Mesenchymal stem cell (in vitro differentiated cells and primary cell): ENCODE results near the gene CD52.
A peak's percentile ranks its signal among the peaks of the same experiment; 100 is the strongest.

ENCODE experiments used
- DNase-seq: peaks from one replicate; pipeline ENCODE4 v3.0.0-alpha.2; 2013
- H2AFZ ChIP-seq: one replicate; pipeline ENCODE4 v1.6.1; 2013; ENCODE audit warnings: low read depth, mild to moderate bottlenecking, control low read depth, inconsistent platforms, low read length, moderate library complexity
- H2AK5ac ChIP-seq: 2 replicates; pipeline ENCODE4 v1.6.1; 2013; ENCODE audit warnings: low read length, moderate library complexity, mild to moderate bottlenecking, inconsistent platforms; ENCODE audit not compliant: severe bottlenecking
- H2BK120ac ChIP-seq: one replicate; pipeline ENCODE4 v1.6.1; 2013; ENCODE audit warnings: low read depth, mild to moderate bottlenecking, inconsistent platforms, low read length, moderate library complexity
- H2BK12ac ChIP-seq, 2 experiments: one replicate each; pipeline ENCODE4 v1.6.1; 2013; ENCODE audit warnings: inconsistent platforms in 2 of 2, low read length in 2 of 2, mild to moderate bottlenecking in 2 of 2, moderate library complexity in 2 of 2, control low read depth in 1 of 2
- H2BK15ac ChIP-seq: one replicate; pipeline ENCODE4 v1.6.1; 2013; ENCODE audit warnings: mild to moderate bottlenecking, low read depth, inconsistent platforms; ENCODE audit not compliant: poor library complexity, severe bottlenecking
- H2BK5ac ChIP-seq: 2 replicates; pipeline ENCODE4 v1.6.1; 2013; ENCODE audit warnings: low read depth, mild to moderate bottlenecking, low read length, control low read depth, inconsistent platforms; ENCODE audit not compliant: poor library complexity, severe bottlenecking
- H3K14ac ChIP-seq, 2 experiments: one replicate each; pipeline ENCODE4 v1.6.1; 2013; ENCODE audit warnings: inconsistent platforms in 2 of 2, low read length in 2 of 2, control low read depth in 1 of 2, mild to moderate bottlenecking in 1 of 2, moderate library complexity in 1 of 2
- H3K18ac ChIP-seq, 2 experiments: one replicate each; pipeline ENCODE4 v1.6.1; 2013; ENCODE audit warnings: inconsistent platforms in 2 of 2, low read length in 2 of 2, control low read depth in 1 of 2, low read depth in 1 of 2, mild to moderate bottlenecking in 1 of 2
- H3K23ac ChIP-seq, 2 experiments: one replicate each; pipeline ENCODE4 v1.6.1; 2013; ENCODE audit warnings: inconsistent platforms in 2 of 2, low read length in 2 of 2, mild to moderate bottlenecking in 2 of 2, moderate library complexity in 2 of 2, control low read depth in 1 of 2
- H3K27ac ChIP-seq: 2 replicates; pipeline ENCODE4 v1.5.1; 2013; ENCODE audit warnings: mild to moderate bottlenecking, moderate library complexity, low read length, control low read depth, inconsistent platforms; ENCODE audit not compliant: poor library complexity, severe bottlenecking
- H3K27me3 ChIP-seq, 2 experiments: 2 replicates each; pipeline versions ENCODE4 v1.6.1 to v1.7.0; 2013; ENCODE audit warnings: low read length in 2 of 2, mild to moderate bottlenecking in 2 of 2, moderate library complexity in 2 of 2, control low read depth in 1 of 2, inconsistent platforms in 1 of 2; ENCODE audit not compliant: control insufficient read depth in 1 of 2, insufficient read depth in 1 of 2
- H3K36me3 ChIP-seq, 2 experiments: 2 replicates each; pipeline versions ENCODE4 v1.6.1 to v1.7.0; 2013; ENCODE audit warnings: low read length in 2 of 2, control low read depth in 1 of 2, inconsistent platforms in 1 of 2, low read depth in 1 of 2, mild to moderate bottlenecking in 1 of 2; ENCODE audit not compliant: insufficient read depth in 2 of 2, control insufficient read depth in 1 of 2
- H3K4ac ChIP-seq, 2 experiments: one replicate each; pipeline ENCODE4 v1.6.1; 2013; ENCODE audit warnings: inconsistent platforms in 2 of 2, low read length in 2 of 2, mild to moderate bottlenecking in 2 of 2, moderate library complexity in 2 of 2, control low read depth in 1 of 2, low read depth in 1 of 2
- H3K4me1 ChIP-seq: 2 replicates; pipeline ENCODE4 v1.6.1; 2013; ENCODE audit warnings: low read depth, low read length, control low read depth; ENCODE audit not compliant: control insufficient read depth, insufficient read depth
- H3K4me2 ChIP-seq: 2 replicates; pipeline ENCODE4 v1.6.1; 2013; ENCODE audit warnings: low read length, mild to moderate bottlenecking, inconsistent platforms; ENCODE audit not compliant: poor library complexity, severe bottlenecking
- H3K4me3 ChIP-seq, 2 experiments: 2 replicates each; pipeline versions ENCODE4 v1.5.1 to v1.7.0; 2013; ENCODE audit warnings: low read length in 2 of 2, mild to moderate bottlenecking in 2 of 2, control low read depth in 1 of 2, low read depth in 1 of 2; ENCODE audit not compliant: insufficient read depth in 1 of 2
- H3K79me1 ChIP-seq: replicated peaks from 2 replicates; pipeline ENCODE4 v1.6.1; 2013; ENCODE audit warnings: mild to moderate bottlenecking, control low read depth, low read length, inconsistent platforms; ENCODE audit not compliant: poor library complexity, severe bottlenecking
- H3K9ac ChIP-seq: 2 replicates; pipeline ENCODE4 v1.7.0; 2013; ENCODE audit warnings: mild to moderate bottlenecking, low read length, moderate library complexity
- H3K9me3 ChIP-seq: 2 replicates; pipeline ENCODE4 v1.7.0; 2013; ENCODE audit warnings: mild to moderate bottlenecking, low read length; ENCODE audit not compliant: control insufficient read depth
- H4K8ac ChIP-seq: one replicate; pipeline ENCODE4 v1.6.1; 2013; ENCODE audit warnings: inconsistent platforms, mild to moderate bottlenecking, low read length, moderate library complexity
- H4K91ac ChIP-seq: one replicate; pipeline ENCODE4 v1.6.1; 2013; ENCODE audit warnings: mild to moderate bottlenecking, low read length, inconsistent platforms
- WGBS: methylation state at CpG from one replicate; pipeline ENCODE4 v1.1.7; 2013; ENCODE audit warnings: mixed read lengths; 5-methylcytosine and 5-hydroxymethylcytosine counted together

CD52 gene

DNA sequence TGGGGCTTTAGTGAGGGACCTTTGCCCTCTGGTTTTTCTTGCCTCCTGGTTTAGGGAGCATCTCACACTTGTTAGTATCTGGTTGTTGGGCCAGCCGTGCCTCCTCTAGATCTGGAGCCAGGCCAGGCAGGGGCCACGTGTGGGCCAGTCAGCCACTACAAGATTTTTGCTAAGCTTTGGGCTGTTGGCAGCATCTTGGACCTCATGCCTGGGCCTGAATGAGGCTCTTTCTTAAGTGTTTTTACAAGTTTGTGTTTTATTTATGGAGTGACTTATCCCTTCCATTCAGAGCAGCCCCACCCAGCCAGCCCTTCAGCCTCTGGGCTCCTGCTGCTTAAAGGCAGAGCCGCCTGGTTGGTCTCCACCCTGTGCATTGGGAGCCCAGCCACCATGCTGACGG, 39.5 kb upstream of the CD52 start:
- H3K27me3 ChIP-seq: no peaks in the 10 kb centered on the region
- no peak overlapping the region for H2BK5ac ChIP-seq
- no peaks in the 10 kb centered on the region for H3K9me3 ChIP-seq
- peak; percentile 83 for DNase-seq
- peaks cover 28 to 34% of the 10 kb centered on the region in 2 experiments for H3K36me3 ChIP-seq
- no peak overlapping the region for H3K4me2 ChIP-seq
- H4K91ac ChIP-seq: no peak overlapping the region
- no peak overlapping the region for H3K14ac ChIP-seq
- 25% methylated on average over 2 of the region's 4 CpGs for WGBS
- peaks cover 43% of the 10 kb centered on the region for H3K4me1 ChIP-seq
- H3K18ac ChIP-seq: no peak overlapping the region
- H3K4ac ChIP-seq: no peak overlapping the region
- H3K9ac ChIP-seq: peak overlapping the region; percentile 84
- H3K27ac ChIP-seq: no peak overlapping the region
- no peak overlapping the region for H4K8ac ChIP-seq
- H2BK120ac ChIP-seq: no peak overlapping the region
- H2AFZ ChIP-seq: no peak overlapping the region
- peaks cover 14% of the 10 kb centered on the region for H3K79me1 ChIP-seq
- no peak overlapping the region for H2BK15ac ChIP-seq
- H3K23ac ChIP-seq: no peak overlapping the region
- H2BK12ac ChIP-seq: no peak overlapping the region
- no peak overlapping the region for H3K4me3 ChIP-seq
- no peak overlapping the region for H2AK5ac ChIP-seq

GRCh38 chr1:26278724-26279455, 38.9 kb upstream of the CD52 start:
- Histone ChIP-seq H3K27me3 (no peaks in the 10 kb centered on the region), H3K14ac (peak overlapping the region in 1 of 2 experiments; percentile 50), H3K4ac (peak overlapping the region; percentile 71 to 90), H2AK5ac (peak overlapping the region; percentile 69), H2BK120ac (no peak overlapping the region), H4K8ac (peak overlapping the region; percentile 83), H3K79me1 (peaks cover 17% of the 10 kb centered on the region), H2BK15ac (no peak overlapping the region), H3K4me1 (peaks cover 43% of the 10 kb centered on the region), H3K27ac (peak overlapping the region; percentile 71), H2BK5ac (no peak overlapping the region), H4K91ac (peak overlapping the region; percentile 45), H2BK12ac (peak overlapping the region; percentile 62 to 64), H3K36me3 (peaks cover 28 to 36% of the 10 kb centered on the region in 2 experiments), H3K9ac (peak overlapping the region; percentile 84), H2AFZ (no peak overlapping the region), H3K4me2 (peak overlapping the region; percentile 77), H3K18ac (peak overlapping the region; percentile 72 to 90), H3K9me3 (no peaks in the 10 kb centered on the region), H3K23ac (no peak overlapping the region), H3K4me3 (peak overlapping the region in 1 of 2 experiments; percentile 92)
- 83% methylated on average over 7 of the region's 9 CpGs for WGBS
- peak; percentile 89 for DNase-seq

GRCh38 chr1:26279456-26280332, 38.1 kb upstream of the CD52 start, which contains the start of gene SH3BGRL3:
SH3BGRL3 (plus strand) TSS chr1:26280086; CDS start chr1:26280156, 70 bp downstream.
- Histone ChIP-seq H4K91ac (peak within 1 kb of the TSS; percentile 83), H3K27ac (peak within 1 kb of the TSS; percentile 71), H3K23ac (peak within 1 kb of the TSS in 1 of 2 experiments; percentile 94), H2BK12ac (peak within 1 kb of the TSS; percentile 62 to 64), H3K18ac (peak within 1 kb of the TSS; percentile 92 to 97), H2BK120ac (peak within 1 kb of the TSS; percentile 85), H2AK5ac (peak within 1 kb of the TSS; percentile 69), H3K36me3 (peaks cover 34 to 43% of the 10 kb centered on the region in 2 experiments), H2BK15ac (peak within 1 kb of the TSS; percentile 70), H2BK5ac (peak within 1 kb of the TSS; percentile 22), H3K4me3 (peak within 1 kb of the TSS; percentile 83 to 92), H2AFZ (no peak within 1 kb of the TSS), H3K4me2 (peak within 1 kb of the TSS; percentile 77), H4K8ac (peak within 1 kb of the TSS; percentile 89), H3K9me3 (no peaks in the 10 kb centered on the region), H3K27me3 (no peaks in the 10 kb centered on the region), H3K14ac (peak within 1 kb of the TSS in 1 of 2 experiments; percentile 98), H3K4me1 (peaks cover 49% of the 10 kb centered on the region), H3K4ac (peak within 1 kb of the TSS; percentile 95 to 96), H3K79me1 (peaks cover 18% of the 10 kb centered on the region), H3K9ac (peak within 1 kb of the TSS; percentile 84)
- DNase-seq: peak; percentile 89
- whole genome bisulfite sequencing: 2% methylated on average over 37 of the region's 66 CpGs
